ELF-1 (cell line): ENCODE results near the gene TEPSIN.

Experiments
- DNase-seq: peaks from one replicate; pipeline ENCODE4 v3.0.0-alpha.2; 2016; ENCODE audit warnings: low read depth, low spot score

Gene TEPSIN

GRCh38 chr17:81267390-81268067, 28.7 kb upstream of the TEPSIN start:
- no peak for DNase-seq

GRCh38 chr17:81265576-81265975, 26.7 kb upstream of the TEPSIN start:
- DNase-seq: no peak

DNA sequence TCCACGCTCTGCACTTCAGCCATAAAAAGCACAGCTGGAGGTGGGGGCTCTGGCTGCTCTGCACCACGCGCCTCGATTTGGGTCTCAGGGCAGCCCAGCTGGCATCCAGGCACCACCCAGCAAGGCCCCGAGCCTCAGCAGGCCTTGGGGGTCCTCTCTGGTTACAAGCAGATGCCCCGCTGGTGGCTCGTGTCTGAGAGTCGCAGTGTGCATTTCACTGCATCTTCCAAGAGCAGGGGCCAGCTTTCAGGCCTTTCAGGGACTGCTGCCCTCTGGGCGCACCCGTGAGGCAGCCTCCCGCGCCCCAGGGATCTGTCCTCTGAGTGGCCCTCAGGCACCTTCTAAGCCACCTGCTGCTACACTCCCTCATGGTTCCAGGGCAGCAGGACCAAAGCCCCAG, 25.8 kb upstream of the TEPSIN start:
- DNase-seq: no peak

DNA sequence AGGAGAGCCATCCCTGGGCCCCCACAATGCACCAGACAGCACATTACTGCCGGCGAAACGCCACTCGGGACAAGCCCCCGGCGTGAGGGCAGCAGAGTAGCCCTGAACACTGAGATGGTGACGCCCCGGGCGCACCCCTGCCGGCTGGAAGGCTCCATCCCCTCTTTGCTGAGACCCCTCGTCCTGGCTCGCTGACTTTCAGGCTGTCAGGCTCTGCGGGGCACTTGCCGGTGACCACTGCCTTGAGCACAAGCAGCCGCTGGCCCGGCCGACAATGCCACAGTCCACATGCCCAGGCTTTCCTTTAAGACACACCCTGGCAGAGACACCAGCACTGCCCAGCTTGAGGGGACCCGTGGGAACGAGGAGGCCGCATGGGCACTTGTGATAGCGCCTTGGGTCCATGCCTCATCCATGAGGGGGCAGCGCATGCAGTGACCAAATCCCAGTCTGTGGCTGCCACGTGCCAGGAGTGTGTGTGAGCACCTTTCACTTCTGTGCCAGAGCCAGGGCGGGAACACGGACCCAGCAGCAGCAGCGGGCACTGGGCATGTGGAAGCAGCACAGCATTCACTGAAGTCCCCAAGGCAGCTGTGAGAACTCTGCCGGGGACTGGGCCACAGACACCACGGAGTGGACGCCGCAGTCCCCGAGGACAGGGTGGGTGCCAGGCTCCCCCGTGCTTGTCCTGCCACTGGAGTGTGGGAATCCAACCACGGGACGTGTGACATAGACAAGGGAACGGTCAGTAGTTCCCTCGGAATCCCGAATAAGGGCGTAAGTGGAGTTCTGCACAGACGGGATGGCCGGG, 24.7 kb upstream of the TEPSIN start:
- no peak for DNase-seq

- no peak for DNase-seq
Observed at GRCh38 chr17:81261582-81262336, 22.9 kb upstream of the TEPSIN start.

- no peak for DNase-seq
Observed at GRCh38 chr17:81261096-81261495, 22.2 kb upstream of the TEPSIN start.

DNA sequence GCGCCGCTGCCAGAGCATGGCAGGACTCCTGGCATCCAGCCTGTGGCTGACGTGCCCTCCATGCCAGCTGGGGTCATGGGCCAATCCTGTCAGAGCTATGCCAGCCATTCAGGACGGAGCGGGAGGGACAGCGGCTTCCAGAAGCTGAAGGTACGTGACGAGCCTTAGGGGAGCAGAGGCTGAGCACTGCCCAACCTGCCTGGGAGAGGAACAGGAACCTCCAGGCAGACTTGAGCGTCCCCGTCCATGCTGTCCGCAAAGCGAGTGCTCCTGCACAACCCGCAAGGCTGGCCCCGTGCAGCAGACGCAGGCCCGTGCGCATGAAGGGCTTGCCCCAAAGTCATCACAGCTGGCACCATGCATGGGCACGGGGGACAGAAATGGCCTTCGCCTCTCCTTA, 21.8 kb upstream of the TEPSIN start:
- DNase-seq: no peak

DNA sequence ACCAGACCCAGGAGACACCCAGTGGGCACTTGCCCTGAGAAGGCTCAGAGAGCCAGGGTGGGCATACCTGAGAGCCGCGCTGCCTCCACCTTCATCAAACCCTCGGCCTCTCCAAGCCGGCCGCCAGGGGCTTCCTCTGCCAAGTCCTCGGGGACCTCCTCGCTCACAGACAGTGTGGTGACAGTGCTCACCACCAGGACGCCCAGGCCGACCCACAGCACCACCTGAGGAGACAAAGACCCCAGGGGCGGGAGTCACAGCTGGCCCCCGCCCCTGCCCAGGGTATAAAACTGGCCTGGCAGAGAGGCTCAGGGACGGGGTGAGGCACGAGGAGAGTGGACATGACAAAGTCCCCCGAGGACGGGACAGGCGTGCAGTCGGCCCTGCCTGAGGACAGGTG, 21.3 kb upstream of the TEPSIN start:
- DNase-seq: no peak

- DNase-seq: no peak
Observed at GRCh38 chr17:81259058-81259605, 20.3 kb upstream of the TEPSIN start.

DNA sequence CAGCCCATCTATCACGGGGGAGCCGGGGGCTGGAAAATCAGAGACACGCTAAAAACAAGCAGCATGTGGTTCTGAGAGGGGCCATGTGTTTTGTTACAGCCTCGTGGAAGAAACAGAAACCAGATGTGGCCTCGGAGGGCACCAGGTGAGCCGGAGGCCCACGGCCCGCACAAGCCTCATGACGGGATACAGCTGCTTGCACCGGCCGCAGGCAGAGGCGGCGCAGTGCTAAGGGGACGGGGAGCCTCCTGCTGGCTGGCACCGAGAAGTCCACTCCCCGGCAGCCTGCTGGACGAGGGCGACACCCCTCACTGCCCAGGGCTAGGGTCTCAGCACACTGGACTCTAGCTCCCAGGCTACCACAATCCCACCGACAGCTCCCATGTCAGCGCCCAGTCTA, 19.4 kb upstream of the TEPSIN start:
- DNase-seq: peak; percentile 30

GRCh38 chr17:81257533-81257932, 18.7 kb upstream of the TEPSIN start:
- DNase-seq: no peak

- DNase-seq: no peak
Observed at GRCh38 chr17:81256616-81257015, 17.8 kb upstream of the TEPSIN start.

GRCh38 chr17:81254955-81255717, 16.3 kb upstream of the TEPSIN start:
- DNase-seq: peak; percentile 83

GRCh38 chr17:81253358-81254131, 14.7 kb upstream of the TEPSIN start:
- DNase-seq: peak; percentile 72

DNA sequence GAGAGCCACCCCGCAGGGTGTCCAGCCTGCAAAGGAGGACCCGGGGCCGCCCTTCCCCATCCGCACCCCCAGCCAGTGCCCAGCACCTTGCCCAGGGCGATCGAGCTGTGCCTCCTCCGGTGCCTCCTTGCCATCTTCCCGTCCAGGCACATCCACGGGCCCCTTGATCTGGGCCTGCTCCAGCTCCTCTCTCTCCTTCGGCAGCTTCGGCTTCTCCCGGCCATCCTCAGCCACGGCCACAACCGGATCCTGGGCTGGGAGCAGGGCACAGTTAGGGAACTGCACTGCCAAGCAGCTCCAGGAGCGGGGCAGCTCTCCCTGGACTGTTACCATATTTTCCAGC, 14.1 kb upstream of the TEPSIN start:
- DNase-seq: no peak

- no peak for DNase-seq
Observed at GRCh38 chr17:81252326-81252986, 13.6 kb upstream of the TEPSIN start.

- DNase-seq: peak; percentile 30
Observed at GRCh38 chr17:81251709-81252301, 12.9 kb upstream of the TEPSIN start.

DNA sequence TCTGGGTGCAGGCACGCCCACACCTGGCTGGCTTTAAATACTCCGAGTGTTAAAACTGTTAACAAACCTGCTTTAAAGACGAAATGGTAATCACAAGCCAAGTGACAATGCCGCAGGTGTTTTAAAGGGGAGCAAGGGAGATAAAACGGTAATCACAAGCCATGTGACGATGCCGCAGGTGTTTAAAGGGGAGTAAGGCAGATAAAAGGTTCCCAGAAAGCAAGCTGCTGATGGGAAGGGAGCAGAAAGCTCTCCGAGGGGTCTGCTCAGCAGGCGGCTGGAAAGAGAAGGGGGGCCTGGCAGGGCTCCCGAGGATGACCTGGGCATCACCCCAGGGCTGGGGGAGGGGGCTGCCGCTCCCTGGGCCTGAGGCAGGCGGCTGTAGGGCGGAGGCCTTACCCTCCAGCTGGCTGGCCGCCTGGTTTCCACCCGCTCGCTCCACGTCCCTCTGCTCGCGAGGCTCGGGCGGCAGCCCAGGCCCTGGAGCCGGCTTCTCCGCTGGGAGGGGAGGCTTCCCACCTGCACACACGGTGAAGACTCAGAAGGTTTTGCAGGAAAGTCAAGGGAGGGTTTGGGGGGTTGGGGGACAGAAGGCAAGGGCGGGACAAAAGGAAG, 12.3 kb upstream of the TEPSIN start:
- no peak for DNase-seq
